Keratinocyte (primary cell): ENCODE results near the gene R3HDM2. TPM values are rescaled to one million over a fixed set of nuclear protein-coding genes. Genes with fewer than 3 reads are reported as not detected.

Experiments
- DNase-seq: peaks from one replicate; pipeline ENCODE4 v3.0.0-alpha.2; 2011; ENCODE audit warnings: low read depth, missing footprints, low spot score
- FAIRE-seq: peaks from 2 replicates; lab custom pipeline; 2011; peaks lifted over from hg19 to GRCh38; lab: Jason Lieb, UNC
- H2AFZ ChIP-seq: 2 replicates; pipeline ENCODE4 v1.6.0; 2012; ENCODE audit warnings: low read length, control low read depth, inconsistent platforms; ENCODE audit not compliant: control insufficient read depth
- H3K27ac ChIP-seq: 2 replicates; pipeline ENCODE4 v1.5.1; 2011; ENCODE audit warnings: low read length; ENCODE audit not compliant: control insufficient read depth, insufficient read depth
- H3K27me3 ChIP-seq: 3 replicates; pipeline ENCODE4 v1.6.0; 2011; ENCODE audit warnings: low read length; ENCODE audit not compliant: control insufficient read depth, insufficient read depth; ENCODE audit errors: extremely low read depth
- H3K36me3 ChIP-seq, 2 experiments: 2 replicates in 1 of 2; 3 replicates in 1 of 2; pipeline ENCODE4 v1.5.1; 2011; ENCODE audit warnings: low read length in 2 of 2, mild to moderate bottlenecking in 1 of 2; ENCODE audit not compliant: control insufficient read depth in 2 of 2, insufficient read depth in 2 of 2; ENCODE audit errors: extremely low read depth in 1 of 2
- H3K4me1 ChIP-seq: 3 replicates; pipeline ENCODE4 v1.5.1; 2011; ENCODE audit warnings: low read length; ENCODE audit not compliant: control insufficient read depth, insufficient read depth; ENCODE audit errors: extremely low read depth
- H3K4me2 ChIP-seq: 3 replicates; pipeline ENCODE4 v1.6.0; 2011; ENCODE audit warnings: low read depth, low read length; ENCODE audit not compliant: control insufficient read depth, insufficient read depth; ENCODE audit errors: extremely low read depth
- H3K4me3 ChIP-seq, 3 experiments: fragments of 200-600 bp in 1 of 3; sonication (generic) in 1 of 3; 2 replicates in 2 of 3; 3 replicates in 1 of 3; pipeline ENCODE4 v1.5.1; 2011 to 2016; ENCODE audit warnings: low read length in 3 of 3, mild to moderate bottlenecking in 3 of 3, control low read depth in 2 of 3, inconsistent platforms in 1 of 3, low read depth in 1 of 3, mixed read lengths in 1 of 3, mixed run types in 1 of 3, moderate library complexity in 1 of 3; ENCODE audit not compliant: control insufficient read depth in 2 of 3, insufficient read depth in 2 of 3; ENCODE audit errors: extremely low read depth in 1 of 3
- H3K79me2 ChIP-seq: 2 replicates; pipeline ENCODE4 v1.6.0; 2012; ENCODE audit warnings: low read length; ENCODE audit not compliant: control insufficient read depth, insufficient read depth
- H3K9ac ChIP-seq: 3 replicates; pipeline ENCODE4 v1.6.0; 2011; ENCODE audit warnings: low read length; ENCODE audit not compliant: control insufficient read depth, insufficient read depth; ENCODE audit errors: extremely low read depth
- H3K9me1 ChIP-seq: 3 replicates; pipeline ENCODE4 v1.6.0; 2011; ENCODE audit warnings: low read length; ENCODE audit not compliant: control insufficient read depth, insufficient read depth; ENCODE audit errors: extremely low read depth
- H3K9me3 ChIP-seq: 2 replicates; pipeline ENCODE4 v1.5.1; 2012; ENCODE audit warnings: low read depth, low read length; ENCODE audit not compliant: control insufficient read depth
- H4K20me1 ChIP-seq: 3 replicates; pipeline ENCODE4 v1.6.0; 2011; ENCODE audit warnings: low read length; ENCODE audit not compliant: control insufficient read depth, insufficient read depth; ENCODE audit errors: extremely low read depth
- EZH2 ChIP-seq: IDR thresholded peaks from one replicate; pipeline ENCODE4 v1.6.1; 2012; ENCODE audit warnings: inconsistent platforms, mild to moderate bottlenecking, low read length, moderate library complexity
- dilution Hi-C: fragments of 300-500 bp; cut with MboI; formaldehyde crosslinking; loops from one replicate; pipeline ENCODE4 v1.7.0; 2020; ENCODE audit warnings: low sequenced_read_pairs; ENCODE audit not compliant: extremely low pct_ligation_motif_present
- polyA plus RNA-seq, 5 experiments: library from polyadenylated mRNA; depleted of rRNA in 3 of 5; stranded (reverse) in 3 of 5; stranded (forward) in 1 of 5; unstranded in 1 of 5; fragments of >200 nt; gene quantifications; 1 replicate in 1 of 5; 2 replicates in 3 of 5; 3 replicates in 1 of 5; pipeline versions ENCODE4 v1.2.1 to v1.2.3, GENCODE V29; 2011 to 2012; ENCODE audit warnings: missing spikeins in 2 of 5, low read depth in 1 of 5, low replicate concordance in 1 of 5
- TF ChIP-seq, protein P1 (sequence below), 3 experiments: IDR thresholded peaks in 1 of 3; conservative IDR thresholded peaks in 1 of 3; optimal IDR thresholded peaks in 1 of 3; 2 replicates in 2 of 3; 3 replicates in 1 of 3; pipeline versions ENCODE3 to v1.5.1; 2011; ENCODE audit warnings: low read length in 3 of 3, mild to moderate bottlenecking in 3 of 3, moderate library complexity in 2 of 3, control low read depth in 1 of 3, inconsistent platforms in 1 of 3; ENCODE audit not compliant: insufficient read depth in 2 of 3; ENCODE audit errors: extremely low read depth in 1 of 3

The R3HDM2 gene
- polyA plus RNA-seq, 1 donor (not counting 4 experiments of a cell fraction or from before 2014, with no cell fraction given): 11.1 TPM

DNA sequence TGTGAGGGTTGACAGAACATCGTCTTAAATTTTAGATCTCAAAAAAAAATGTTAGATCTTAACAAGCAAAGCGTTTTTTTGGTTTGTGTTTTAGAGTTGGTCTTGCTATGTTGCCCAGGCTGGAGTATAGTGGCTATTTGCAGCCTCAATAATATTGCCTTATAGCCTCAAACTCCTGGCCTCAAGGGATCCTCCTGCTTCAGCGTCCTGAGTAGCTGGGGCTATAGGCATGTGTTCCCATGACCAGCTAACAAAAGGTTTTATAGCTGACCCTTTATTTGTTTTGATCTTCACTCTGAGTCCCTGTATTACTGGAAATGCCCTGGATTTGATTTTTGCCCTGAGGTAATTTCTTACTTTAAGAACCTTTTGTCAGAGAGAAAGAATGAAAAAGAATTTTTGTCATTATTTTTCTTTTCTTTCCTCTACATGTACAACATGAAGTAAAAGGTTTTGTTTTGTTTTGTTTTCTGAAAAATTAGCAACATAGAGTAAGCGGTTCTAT lies 9.0 kb upstream of the R3HDM2 start:
- H3K4me1 ChIP-seq: no peaks in the 10 kb centered on the region
- no peak for DNase-seq
- no peak overlapping the region for H3K9ac ChIP-seq
- no peak overlapping the region for H3K4me3 ChIP-seq
- TF ChIP-seq, protein P1, sequence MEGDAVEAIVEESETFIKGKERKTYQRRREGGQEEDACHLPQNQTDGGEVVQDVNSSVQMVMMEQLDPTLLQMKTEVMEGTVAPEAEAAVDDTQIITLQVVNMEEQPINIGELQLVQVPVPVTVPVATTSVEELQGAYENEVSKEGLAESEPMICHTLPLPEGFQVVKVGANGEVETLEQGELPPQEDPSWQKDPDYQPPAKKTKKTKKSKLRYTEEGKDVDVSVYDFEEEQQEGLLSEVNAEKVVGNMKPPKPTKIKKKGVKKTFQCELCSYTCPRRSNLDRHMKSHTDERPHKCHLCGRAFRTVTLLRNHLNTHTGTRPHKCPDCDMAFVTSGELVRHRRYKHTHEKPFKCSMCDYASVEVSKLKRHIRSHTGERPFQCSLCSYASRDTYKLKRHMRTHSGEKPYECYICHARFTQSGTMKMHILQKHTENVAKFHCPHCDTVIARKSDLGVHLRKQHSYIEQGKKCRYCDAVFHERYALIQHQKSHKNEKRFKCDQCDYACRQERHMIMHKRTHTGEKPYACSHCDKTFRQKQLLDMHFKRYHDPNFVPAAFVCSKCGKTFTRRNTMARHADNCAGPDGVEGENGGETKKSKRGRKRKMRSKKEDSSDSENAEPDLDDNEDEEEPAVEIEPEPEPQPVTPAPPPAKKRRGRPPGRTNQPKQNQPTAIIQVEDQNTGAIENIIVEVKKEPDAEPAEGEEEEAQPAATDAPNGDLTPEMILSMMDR (optimal IDR thresholded peaks at IDR 0.05 in 1 of 3, IDR thresholded peaks at IDR 0.05 in 1 of 3, conservative IDR thresholded peaks at IDR 0.05 in 1 of 3; ENCODE audit: extremely low read depth in 1 of 3, insufficient read depth in 2 of 3, low read length in 3 of 3): no peak
- no peak for TF ChIP-seq EZH2
- dilution Hi-C loops: no loop called here
- no peaks in the 10 kb centered on the region for H3K9me3 ChIP-seq
- no peak for FAIRE-seq
- H3K79me2 ChIP-seq: no peaks in the 10 kb centered on the region
- no peaks in the 10 kb centered on the region for H3K9me1 ChIP-seq
- H3K4me2 ChIP-seq: no peak overlapping the region
- no peaks in the 10 kb centered on the region for H3K27me3 ChIP-seq
- no peak overlapping the region for H2AFZ ChIP-seq
- H3K36me3 ChIP-seq: no peaks in the 10 kb centered on the region
- no peaks in the 10 kb centered on the region for H4K20me1 ChIP-seq
- H3K27ac ChIP-seq: no peak overlapping the region

DNA sequence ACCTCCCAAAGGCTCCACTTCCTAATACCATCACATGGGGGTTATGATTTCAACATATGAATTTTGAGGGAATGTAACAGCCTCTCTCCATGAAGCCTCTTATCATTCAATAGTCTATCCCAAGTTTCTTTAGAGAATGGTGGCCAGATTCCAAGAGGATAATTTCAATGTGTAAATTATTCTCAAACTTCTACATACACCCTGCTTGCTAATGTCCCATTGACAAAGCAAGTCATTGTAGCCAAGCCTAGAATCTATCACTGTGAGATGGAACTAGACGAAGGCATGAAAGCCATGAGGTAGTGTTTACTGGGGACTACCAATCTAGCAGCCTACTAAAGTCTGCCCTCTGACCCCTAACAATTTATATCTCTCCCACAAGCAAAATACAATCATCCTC lies 7.6 kb upstream of the R3HDM2 start:
- Histone ChIP-seq H3K27ac (no peak overlapping the region), H3K36me3 (no peaks in the 10 kb centered on the region), H3K27me3 (no peaks in the 10 kb centered on the region), H3K9me1 (no peaks in the 10 kb centered on the region), H2AFZ (no peak overlapping the region), H3K4me3 (no peak overlapping the region), H3K4me1 (no peaks in the 10 kb centered on the region), H3K9ac (no peak overlapping the region), H4K20me1 (no peaks in the 10 kb centered on the region), H3K4me2 (no peak overlapping the region), H3K9me3 (no peaks in the 10 kb centered on the region), H3K79me2 (no peaks in the 10 kb centered on the region)
- dilution Hi-C loops: no loop called here
- FAIRE-seq (no peak), DNase-seq (no peak)
- TF ChIP-seq, protein P1 (optimal IDR thresholded peaks at IDR 0.05 in 1 of 3, IDR thresholded peaks at IDR 0.05 in 1 of 3, conservative IDR thresholded peaks at IDR 0.05 in 1 of 3; ENCODE audit: extremely low read depth in 1 of 3, insufficient read depth in 2 of 3, low read length in 3 of 3): no peak
- no peak for TF ChIP-seq EZH2
